ENCODE results near the gene CFAP74. TPM values are rescaled to one million over a fixed set of nuclear protein-coding genes. Genes with fewer than 3 reads are reported as not detected.
A peak's percentile ranks its signal among the peaks of the same experiment; 100 is the strongest.

The CFAP74 gene
- total and polyA plus RNA-seq, 9 of the 15 experiments (the other 6 are each of a cell fraction or from before 2014, with no cell fraction given), result 0.03 to 0.15 (median 0.05) TPM; not detected in 6

GRCh38 chr1:1918901-1919303 lies 84.7 kb downstream of the CFAP74 start, which contains the start of gene TMEM52 (continued):
- TF ChIP-seq, protein P1, sequence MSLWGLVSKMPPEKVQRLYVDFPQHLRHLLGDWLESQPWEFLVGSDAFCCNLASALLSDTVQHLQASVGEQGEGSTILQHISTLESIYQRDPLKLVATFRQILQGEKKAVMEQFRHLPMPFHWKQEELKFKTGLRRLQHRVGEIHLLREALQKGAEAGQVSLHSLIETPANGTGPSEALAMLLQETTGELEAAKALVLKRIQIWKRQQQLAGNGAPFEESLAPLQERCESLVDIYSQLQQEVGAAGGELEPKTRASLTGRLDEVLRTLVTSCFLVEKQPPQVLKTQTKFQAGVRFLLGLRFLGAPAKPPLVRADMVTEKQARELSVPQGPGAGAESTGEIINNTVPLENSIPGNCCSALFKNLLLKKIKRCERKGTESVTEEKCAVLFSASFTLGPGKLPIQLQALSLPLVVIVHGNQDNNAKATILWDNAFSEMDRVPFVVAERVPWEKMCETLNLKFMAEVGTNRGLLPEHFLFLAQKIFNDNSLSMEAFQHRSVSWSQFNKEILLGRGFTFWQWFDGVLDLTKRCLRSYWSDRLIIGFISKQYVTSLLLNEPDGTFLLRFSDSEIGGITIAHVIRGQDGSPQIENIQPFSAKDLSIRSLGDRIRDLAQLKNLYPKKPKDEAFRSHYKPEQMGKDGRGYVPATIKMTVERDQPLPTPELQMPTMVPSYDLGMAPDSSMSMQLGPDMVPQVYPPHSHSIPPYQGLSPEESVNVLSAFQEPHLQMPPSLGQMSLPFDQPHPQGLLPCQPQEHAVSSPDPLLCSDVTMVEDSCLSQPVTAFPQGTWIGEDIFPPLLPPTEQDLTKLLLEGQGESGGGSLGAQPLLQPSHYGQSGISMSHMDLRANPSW (CRISPR knock-in tag; IDR thresholded peaks at IDR 0.05), result no peak
- TF ChIP-seq ZNF174 (CRISPR knock-in tag; IDR thresholded peaks at IDR 0.05) (no peak), CBX8 (IDR thresholded peaks at IDR 0.05; ENCODE audit: borderline replicate concordance, extremely low read depth, low read depth, low read length, poor library complexity, severe bottlenecking) (no peak), ESRRA (IDR thresholded peaks at IDR 0.05; ENCODE audit: borderline replicate concordance, low read depth) (no peak), CGGBP1 (CRISPR knock-in tag; IDR thresholded peaks at IDR 0.05) (no peak), NFYB (IDR thresholded peaks at IDR 0.05; ENCODE audit: extremely low read depth, insufficient read length) (no peak), ZC3H8 (IDR thresholded peaks at IDR 0.05) (no peak), ZNF3 (CRISPR knock-in tag; IDR thresholded peaks at IDR 0.05) (no peak), SAP30 (IDR thresholded peaks at IDR 0.05; ENCODE audit: borderline replicate concordance, insufficient read depth, low read depth, low read length, poor library complexity, severe bottlenecking) (peak; percentile 52), ZNF274 (IDR thresholded peaks at IDR 0.05; ENCODE audit: borderline replicate concordance, low read depth, low read length) (no peak), ZNF785 (CRISPR knock-in tag; IDR thresholded peaks at IDR 0.05) (no peak), ZNF263 (CRISPR knock-in tag; IDR thresholded peaks at IDR 0.05; ENCODE audit: borderline replicate concordance) (peak; percentile 37; the same call in 1 of the 2 replicates), CSDE1 (IDR thresholded peaks at IDR 0.05) (no peak), DMBX1 (CRISPR knock-in tag; IDR thresholded peaks at IDR 0.05; ENCODE audit: borderline replicate concordance) (no peak), NONO (IDR thresholded peaks at IDR 0.05; ENCODE audit: low read depth in 2 of 2, low read length in 1 of 2) (peak in 1 of 2 experiments; percentile 71; a peak in 2 of 4 replicates), BRCA1 (IDR thresholded peaks at IDR 0.05) (no peak), BRCA1 (CRISPR knock-in tag; IDR thresholded peaks at IDR 0.05) (no peak), PATZ1 (CRISPR knock-in tag; IDR thresholded peaks at IDR 0.05; ENCODE audit: borderline replicate concordance) (no peak), ZNF75A (CRISPR knock-in tag; IDR thresholded peaks at IDR 0.05) (no peak), ARID1B (IDR thresholded peaks at IDR 0.05) (no peak)
- TF ChIP-seq, protein P2, sequence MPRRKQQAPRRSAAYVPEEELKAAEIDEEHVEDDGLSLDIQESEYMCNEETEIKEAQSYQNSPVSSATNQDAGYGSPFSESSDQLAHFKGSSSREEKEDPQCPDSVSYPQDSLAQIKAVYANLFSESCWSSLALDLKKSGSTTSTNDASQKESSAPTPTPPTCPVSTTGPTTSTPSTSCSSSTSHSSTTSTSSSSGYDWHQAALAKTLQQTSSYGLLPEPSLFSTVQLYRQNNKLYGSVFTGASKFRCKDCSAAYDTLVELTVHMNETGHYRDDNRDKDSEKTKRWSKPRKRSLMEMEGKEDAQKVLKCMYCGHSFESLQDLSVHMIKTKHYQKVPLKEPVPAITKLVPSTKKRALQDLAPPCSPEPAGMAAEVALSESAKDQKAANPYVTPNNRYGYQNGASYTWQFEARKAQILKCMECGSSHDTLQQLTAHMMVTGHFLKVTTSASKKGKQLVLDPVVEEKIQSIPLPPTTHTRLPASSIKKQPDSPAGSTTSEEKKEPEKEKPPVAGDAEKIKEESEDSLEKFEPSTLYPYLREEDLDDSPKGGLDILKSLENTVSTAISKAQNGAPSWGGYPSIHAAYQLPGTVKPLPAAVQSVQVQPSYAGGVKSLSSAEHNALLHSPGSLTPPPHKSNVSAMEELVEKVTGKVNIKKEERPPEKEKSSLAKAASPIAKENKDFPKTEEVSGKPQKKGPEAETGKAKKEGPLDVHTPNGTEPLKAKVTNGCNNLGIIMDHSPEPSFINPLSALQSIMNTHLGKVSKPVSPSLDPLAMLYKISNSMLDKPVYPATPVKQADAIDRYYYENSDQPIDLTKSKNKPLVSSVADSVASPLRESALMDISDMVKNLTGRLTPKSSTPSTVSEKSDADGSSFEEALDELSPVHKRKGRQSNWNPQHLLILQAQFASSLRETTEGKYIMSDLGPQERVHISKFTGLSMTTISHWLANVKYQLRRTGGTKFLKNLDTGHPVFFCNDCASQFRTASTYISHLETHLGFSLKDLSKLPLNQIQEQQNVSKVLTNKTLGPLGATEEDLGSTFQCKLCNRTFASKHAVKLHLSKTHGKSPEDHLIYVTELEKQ (CRISPR knock-in tag; IDR thresholded peaks at IDR 0.05), result no peak
